A549 (cell line): ENCODE data around the gene ZSCAN10. TPM values are rescaled to one million over a fixed set of nuclear protein-coding genes. Genes with fewer than 3 reads are reported as not detected.

Experiments used
- ATAC-seq, 2 experiments: fragments of 200-7000 bp in 1 of 2; fragments of >200 bp in 1 of 2; cut with Nextera tagmentation in 1 of 2; cut with Tn5 transposase in 1 of 2; 3 replicates each; pipeline versions ENCODE4 v1.8.0 to v1.9.1; 2018 to 2020; ENCODE audit warnings: mild to moderate bottlenecking in 1 of 2, moderate library complexity in 1 of 2
- CTCF ChIA-PET: fragments of 300-600 bp; sonication (Branson Sonifier 250); formaldehyde crosslinking; extraction: SDS; loops from one replicate; lab custom pipeline; 2021; ENCODE audit warnings: antibody characterized with exemption, inconsistent platforms; lab: Yijun Ruan, JAX
- POLR2A ChIA-PET: fragments of 350-600 bp; formaldehyde crosslinking; extraction: SDS; loops from one replicate; lab custom pipeline; 2021; ENCODE audit warnings: antibody characterized with exemption, inconsistent platforms; lab: Yijun Ruan, JAX
- DNase-seq, 2 experiments: peaks; one replicate each; pipeline versions ENCODE4 v3.0.0 to v3.0.0-alpha.2; 2011 to 2016; ENCODE audit warnings: low read depth in 1 of 2, low spot score in 1 of 2
- FAIRE-seq: peaks from 2 replicates; lab custom pipeline; 2011; peaks lifted over from hg19 to GRCh38; lab: Jason Lieb, UNC
- H3K27ac ChIP-seq, 2 experiments: fragments of >200 bp; sonication (Bioruptor Twin); formaldehyde crosslinking; 3 replicates each; pipeline ENCODE4 v1.5.1; 2016 to 2017
- H3K4me1 ChIP-seq: fragments of >200 bp; sonication (Bioruptor Twin); formaldehyde crosslinking; 3 replicates; pipeline ENCODE4 v1.6.1; 2016
- H3K4me2 ChIP-seq: fragments of >200 bp; sonication (Bioruptor Twin); formaldehyde crosslinking; 3 replicates; pipeline ENCODE4 v1.6.1; 2016
- H3K4me3 ChIP-seq: fragments of >200 bp; sonication (Bioruptor Twin); formaldehyde crosslinking; 3 replicates; pipeline ENCODE4 v1.5.1; 2016
- H3K9me3 ChIP-seq: fragments of >200 bp; sonication (Bioruptor Twin); formaldehyde crosslinking; 3 replicates; pipeline ENCODE4 v1.6.1; 2016
- CBX2 ChIP-seq: fragments of 200-600 bp; sonication (generic); IDR thresholded peaks from 2 replicates; pipeline ENCODE4 v1.6.1; 2016; ENCODE audit warnings: low read depth, mild to moderate bottlenecking, borderline replicate concordance
- EHF ChIP-seq: fragments of 250-450 bp; sonication (Bioruptor Pico); IDR thresholded peaks from 2 replicates; pipeline ENCODE4 v1.5.0; 2020; ENCODE audit warnings: mild to moderate bottlenecking
- FOSB ChIP-seq: fragments of 250-450 bp; sonication (Bioruptor Pico); IDR thresholded peaks from 2 replicates; pipeline ENCODE4 v1.5.0; 2020; ENCODE audit warnings: mild to moderate bottlenecking, moderate library complexity
- FOSL2 ChIP-seq, 2 experiments: fragments of 450-650 bp in 1 of 2; fragments of >200 bp in 1 of 2; sonication (Bioruptor Twin) in 1 of 2; formaldehyde crosslinking; IDR thresholded peaks; 2 replicates each; pipeline versions ENCODE4 v1.5.0 to v1.6.1; 2016 to 2020; ENCODE audit warnings: mild to moderate bottlenecking in 1 of 2, moderate library complexity in 1 of 2
- GATA3 ChIP-seq: IDR thresholded peaks from 2 replicates; pipeline ENCODE4 v1.6.1; 2012; ENCODE audit warnings: borderline replicate concordance
- HEYL ChIP-seq: fragments of 250-450 bp; sonication (Bioruptor Pico); IDR thresholded peaks from 2 replicates; pipeline ENCODE4 v1.8.0; 2021; ENCODE audit warnings: mild to moderate bottlenecking, moderate library complexity
- HOXA7 ChIP-seq: fragments of 250-450 bp; sonication (Bioruptor Pico); IDR thresholded peaks from 2 replicates; pipeline ENCODE4 v1.5.0; 2020; ENCODE audit warnings: mild to moderate bottlenecking, moderate library complexity
- JUNB ChIP-seq: fragments of >200 bp; sonication (Bioruptor Twin); formaldehyde crosslinking; IDR thresholded peaks from 2 replicates; pipeline ENCODE4 v1.6.1; 2016
- MYC ChIP-seq: IDR thresholded peaks from 2 replicates; pipeline ENCODE4 v1.6.1; 2012; ENCODE audit warnings: mild to moderate bottlenecking, inconsistent platforms, low read length, improper control_type of control experiment, borderline replicate concordance
- NFE2L2 ChIP-seq: fragments of 150-350 bp; conservative IDR thresholded peaks from 2 replicates; pipeline ENCODE4 v1.6.1; 2014; ENCODE audit warnings: low read length
- NPAS2 ChIP-seq: fragments of 250-450 bp; sonication (Bioruptor Pico); IDR thresholded peaks from 2 replicates; pipeline ENCODE4 v1.8.0; 2022; ENCODE audit warnings: mild to moderate bottlenecking, moderate library complexity, borderline replicate concordance
- NR3C1 ChIP-seq: fragments of >200 bp; sonication (Bioruptor Twin); formaldehyde crosslinking; IDR thresholded peaks from 3 replicates; pipeline ENCODE4 v1.6.1; 2017
- RAD21 ChIP-seq, 2 experiments: fragments of >200 bp in 1 of 2; sonication (Bioruptor Twin) in 1 of 2; formaldehyde crosslinking in 1 of 2; IDR thresholded peaks in 1 of 2; conservative IDR thresholded peaks in 1 of 2; 2 replicates in 1 of 2; 3 replicates in 1 of 2; pipeline ENCODE4 v1.6.1; 2012 to 2018; ENCODE audit warnings: inconsistent platforms in 1 of 2
- RARB ChIP-seq: fragments of 250-450 bp; sonication (Bioruptor Pico); IDR thresholded peaks from 2 replicates; pipeline ENCODE4 v1.8.0; 2021; ENCODE audit warnings: mild to moderate bottlenecking, moderate library complexity
- RCOR1 ChIP-seq: fragments of 150-350 bp; IDR thresholded peaks from 2 replicates; pipeline ENCODE4 v1.6.1; 2014; ENCODE audit warnings: antibody characterized with exemption, low read length, low read depth
- RNF2 ChIP-seq: fragments of 200-600 bp; sonication (generic); IDR thresholded peaks from 2 replicates; pipeline ENCODE4 v1.6.1; 2016; ENCODE audit warnings: low read depth, mild to moderate bottlenecking, antibody characterized with exemption, moderate library complexity, borderline replicate concordance
- TFCP2L1 ChIP-seq: fragments of 250-450 bp; sonication (Bioruptor Pico); IDR thresholded peaks from 2 replicates; pipeline ENCODE4 v1.5.0; 2021; ENCODE audit warnings: mild to moderate bottlenecking
- ZNF302 ChIP-seq: fragments of 250-450 bp; sonication (Bioruptor Pico); IDR thresholded peaks from 2 replicates; pipeline ENCODE4 v1.9.0; 2021; ENCODE audit warnings: inconsistent platforms, mild to moderate bottlenecking, moderate library complexity
- WGBS: methylation state at CpG from one replicate; pipeline ENCODE4 v1.1.6; 2017; ENCODE audit errors: missing lambda C conversion rate; 5-methylcytosine and 5-hydroxymethylcytosine counted together
- polyA plus RNA-seq, 4 experiments: library from polyadenylated mRNA; depleted of rRNA in 3 of 4; stranded (reverse); fragments of >200 nt; fragmentation: RNase III in 1 of 4; extraction: RNeasy Plus Mini Kit Qiagen cat#74134 plus additional on column Dnase treatment in 1 of 4; gene quantifications; 2 replicates in 3 of 4; 3 replicates in 1 of 4; pipeline ENCODE4 v1.2.3, GENCODE V29; 2011 to 2017
- TF ChIP-seq, protein P1 (sequence below): fragments of >200 bp; sonication (Bioruptor Twin); formaldehyde crosslinking; IDR thresholded peaks from 3 replicates; pipeline ENCODE4 v1.5.1; 2016
- TF ChIP-seq, protein P2 (sequence below): fragments of 250-450 bp; sonication (Bioruptor Pico); IDR thresholded peaks from 2 replicates; pipeline ENCODE4 v1.5.0; 2020; ENCODE audit warnings: low read depth, mild to moderate bottlenecking, moderate library complexity

ZSCAN10 gene
- polyA plus RNA-seq, 2 of the 4 experiments (the other 2 are of a cell fraction) = 0.08 TPM; not detected in 1

DNA sequence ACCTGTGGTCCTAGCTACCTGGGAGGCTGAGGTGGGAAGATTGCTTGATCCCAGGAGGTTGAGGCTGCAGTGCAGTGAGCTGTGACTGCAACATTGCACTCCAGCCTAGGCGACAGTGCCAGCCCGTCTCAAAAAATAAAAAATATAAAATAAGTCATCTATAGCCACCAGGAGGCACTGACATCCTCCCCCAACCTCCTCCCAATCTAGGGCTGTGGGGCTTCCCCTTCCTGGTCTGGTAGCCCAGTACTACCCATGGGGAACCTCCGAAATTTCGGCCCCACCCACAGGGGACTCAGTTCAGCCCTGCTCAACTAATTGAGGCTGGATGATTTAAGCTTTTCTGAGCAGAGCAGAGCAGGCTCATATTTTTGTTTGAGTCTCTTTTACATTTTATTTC is 3.2 kb downstream of the ZSCAN10 start:
- DNase-seq = peak; percentile 35 to 63
- peak overlapping the region; percentile 19; the same call in 1 of the 3 replicates for H3K4me2 ChIP-seq
- H3K4me1 ChIP-seq = peaks cover 13% of the 10 kb centered on the region
- H3K4me3 ChIP-seq = no peak overlapping the region
- POLR2A ChIA-PET = interaction anchor here (1.0 kb wide), 1 partner anchor 9 kb away, joined by 3 read pairs; no protein-coding TSS in a partner anchor
- CTCF ChIA-PET = interaction anchor here (0.9 to 10.9 kb wide), 6 partner anchors 10 to 64 kb away, joined by 3 to 124 read pairs (median 4); partner anchors contain the start of gene IL32
- no peak for FAIRE-seq
- TF ChIP-seq CBX2 = no peak
- no peak for TF ChIP-seq TFCP2L1 (CRISPR knock-in tag)
- TF ChIP-seq, protein P1, sequence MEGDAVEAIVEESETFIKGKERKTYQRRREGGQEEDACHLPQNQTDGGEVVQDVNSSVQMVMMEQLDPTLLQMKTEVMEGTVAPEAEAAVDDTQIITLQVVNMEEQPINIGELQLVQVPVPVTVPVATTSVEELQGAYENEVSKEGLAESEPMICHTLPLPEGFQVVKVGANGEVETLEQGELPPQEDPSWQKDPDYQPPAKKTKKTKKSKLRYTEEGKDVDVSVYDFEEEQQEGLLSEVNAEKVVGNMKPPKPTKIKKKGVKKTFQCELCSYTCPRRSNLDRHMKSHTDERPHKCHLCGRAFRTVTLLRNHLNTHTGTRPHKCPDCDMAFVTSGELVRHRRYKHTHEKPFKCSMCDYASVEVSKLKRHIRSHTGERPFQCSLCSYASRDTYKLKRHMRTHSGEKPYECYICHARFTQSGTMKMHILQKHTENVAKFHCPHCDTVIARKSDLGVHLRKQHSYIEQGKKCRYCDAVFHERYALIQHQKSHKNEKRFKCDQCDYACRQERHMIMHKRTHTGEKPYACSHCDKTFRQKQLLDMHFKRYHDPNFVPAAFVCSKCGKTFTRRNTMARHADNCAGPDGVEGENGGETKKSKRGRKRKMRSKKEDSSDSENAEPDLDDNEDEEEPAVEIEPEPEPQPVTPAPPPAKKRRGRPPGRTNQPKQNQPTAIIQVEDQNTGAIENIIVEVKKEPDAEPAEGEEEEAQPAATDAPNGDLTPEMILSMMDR = peak; percentile 19; the same call in 2 of the 3 replicates
- TF ChIP-seq, protein P2, sequence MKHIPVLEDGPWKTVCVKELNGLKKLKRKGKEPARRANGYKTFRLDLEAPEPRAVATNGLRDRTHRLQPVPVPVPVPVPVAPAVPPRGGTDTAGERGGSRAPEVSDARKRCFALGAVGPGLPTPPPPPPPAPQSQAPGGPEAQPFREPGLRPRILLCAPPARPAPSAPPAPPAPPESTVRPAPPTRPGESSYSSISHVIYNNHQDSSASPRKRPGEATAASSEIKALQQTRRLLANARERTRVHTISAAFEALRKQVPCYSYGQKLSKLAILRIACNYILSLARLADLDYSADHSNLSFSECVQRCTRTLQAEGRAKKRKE (CRISPR knock-in tag) = no peak
- no peak for TF ChIP-seq FOSL2 (IDR thresholded peaks at IDR 0.05)
- no peak for TF ChIP-seq FOSL2 (CRISPR knock-in tag; IDR thresholded peaks at IDR 0.05)
- TF ChIP-seq NPAS2 (CRISPR knock-in tag) = no peak
- WGBS = 23% methylated on average over 4 of the region's 4 CpGs
- no peaks in the 10 kb centered on the region for H3K9me3 ChIP-seq
- ATAC-seq = peak; percentile 47 to 52; a peak in 5 of 6 replicates
- H3K27ac ChIP-seq = no peak overlapping the region; a peak in 1 of 6 replicates

DNA sequence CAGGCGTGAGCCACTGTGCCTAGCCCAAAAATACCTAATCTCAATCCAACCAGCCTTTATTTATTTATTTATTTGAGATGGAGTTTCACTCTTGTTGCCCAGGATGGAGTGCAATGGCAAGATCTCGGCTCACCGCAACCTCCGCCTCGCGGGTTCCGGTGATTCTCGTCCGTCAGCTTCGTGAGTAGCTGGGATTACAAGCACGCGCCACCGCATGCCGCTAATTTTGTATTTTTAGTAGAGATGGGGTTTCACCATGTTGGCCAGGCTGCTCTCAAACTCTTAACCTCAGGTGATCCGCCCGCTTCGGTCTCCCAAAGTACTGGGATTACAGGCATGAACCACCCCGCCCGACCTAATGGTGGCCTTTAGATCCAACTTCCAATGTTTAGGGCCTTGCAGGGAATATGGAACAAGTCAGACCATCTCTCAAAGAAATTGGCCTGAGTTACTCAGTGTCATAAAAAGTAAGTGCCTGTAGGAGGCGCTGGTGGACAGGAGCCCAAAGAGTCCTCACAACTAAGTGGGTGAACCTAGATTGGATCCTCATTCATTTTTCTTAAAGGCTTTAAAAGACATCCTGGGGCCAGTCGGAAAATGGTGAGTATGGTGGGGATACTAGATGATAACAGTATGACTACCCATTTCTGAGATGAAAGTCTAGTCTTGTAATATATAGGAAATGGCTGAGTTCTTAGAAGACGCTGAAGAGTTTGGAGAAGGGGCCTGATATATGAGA is 4.6 kb downstream of the ZSCAN10 start:
- H3K4me2 ChIP-seq = no peak overlapping the region
- no peak overlapping the region for H3K4me3 ChIP-seq
- peaks cover 8% of the 10 kb centered on the region; the same call in 2 of the 3 replicates for H3K4me1 ChIP-seq
- peak in 1 of 2 experiments; percentile 69 for DNase-seq
- H3K9me3 ChIP-seq = no peaks in the 10 kb centered on the region
- H3K27ac ChIP-seq = no peak overlapping the region
- no peak for FAIRE-seq
- WGBS = 73% methylated on average over 21 of the region's 22 CpGs
- ATAC-seq = peak in 1 of 2 experiments; percentile 45; a peak in 3 of 6 replicates
- ChIA-PET POLR2A (no interaction called here), CTCF (interaction anchor here (1.3 to 4.3 kb wide), 4 partner anchors 9 to 35 kb away, joined by 5 to 31 read pairs (median 5); no protein-coding TSS in a partner anchor)
- TF ChIP-seq GATA3 (no peak), ZNF302 (no peak), NR3C1 (no peak), NFE2L2 (no peak), HOXA7 (CRISPR knock-in tag) (no peak), CBX2 (no peak), MYC (no peak), RARB (CRISPR knock-in tag) (no peak), RNF2 (no peak), HEYL (CRISPR knock-in tag) (no peak), RCOR1 (no peak), EHF (CRISPR knock-in tag) (no peak), JUNB (no peak), FOSB (CRISPR knock-in tag) (no peak), RAD21 (conservative IDR thresholded peaks at IDR 0.05 in 1 of 2, IDR thresholded peaks at IDR 0.05 in 1 of 2) (peak in 1 of 2 experiments; percentile 38; a peak in 2 of 5 replicates)
- TF ChIP-seq, protein P1 = peak; percentile 46
